Measurements from ENCODE around the gene DKC1.
A peak's percentile ranks its signal among the peaks of the same experiment; 100 is the strongest.

DKC1 gene

DNA sequence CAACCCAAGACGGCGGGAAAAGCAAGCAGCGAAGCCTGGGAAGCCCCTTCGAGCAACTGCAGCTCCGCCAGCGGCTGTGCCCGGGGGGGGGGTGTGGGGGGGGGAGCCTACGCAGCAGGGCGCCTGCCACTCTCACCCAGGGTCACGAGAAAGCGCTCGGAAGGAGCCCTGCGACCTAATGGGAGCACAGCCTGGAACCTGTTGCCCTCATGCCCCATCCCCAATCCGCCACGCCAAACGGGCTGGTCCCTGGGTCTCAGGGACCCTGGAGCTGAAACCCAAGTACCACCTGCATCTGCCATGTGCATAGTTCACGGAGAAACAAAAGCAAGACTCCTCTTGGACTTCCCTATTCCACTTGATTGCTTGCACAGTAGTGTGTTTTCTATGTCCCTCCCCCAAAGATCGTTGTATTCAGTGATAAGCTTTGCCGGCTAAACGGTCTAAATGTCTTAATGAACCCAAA, 11.4 kb upstream of the DKC1 start:
- Histone ChIP-seq H3K27me3 (ENCODE audit: insufficient read depth, low read length) (no peaks in the 10 kb centered on the region), H3K4me3 (ENCODE audit: low read depth, low read length, poor library complexity, severe bottlenecking) (peak overlapping the region; percentile 51), H3K9me3 (ENCODE audit: low read length) (no peaks in the 10 kb centered on the region), H3K79me2 (ENCODE audit: insufficient read depth, low read length) (no peaks in the 10 kb centered on the region), H2AFZ (ENCODE audit: low read length) (no peak overlapping the region), H3F3A (ENCODE audit: insufficient read depth, low read length) (no peaks in the 10 kb centered on the region), H3K27ac (ENCODE audit: low read depth, low read length, poor library complexity, severe bottlenecking) (no peak overlapping the region), H3K9ac (ENCODE audit: low read length) (peak overlapping the region; percentile 49; the same call in 1 of the 2 replicates), H3K36me3 (ENCODE audit: insufficient read depth, low read length) (no peaks in the 10 kb centered on the region), H3K4me1 (ENCODE audit: insufficient read depth, low read length, severe bottlenecking) (peaks cover 16% of the 10 kb centered on the region), H3K4me2 (ENCODE audit: low read length) (peak overlapping the region; percentile 61), H4K20me1 (ENCODE audit: insufficient read depth, low read length) (no peaks in the 10 kb centered on the region), H3K9me2 (ENCODE audit: low read depth, low read length) (no peaks in the 10 kb centered on the region)
- TF ChIP-seq, protein P1, sequence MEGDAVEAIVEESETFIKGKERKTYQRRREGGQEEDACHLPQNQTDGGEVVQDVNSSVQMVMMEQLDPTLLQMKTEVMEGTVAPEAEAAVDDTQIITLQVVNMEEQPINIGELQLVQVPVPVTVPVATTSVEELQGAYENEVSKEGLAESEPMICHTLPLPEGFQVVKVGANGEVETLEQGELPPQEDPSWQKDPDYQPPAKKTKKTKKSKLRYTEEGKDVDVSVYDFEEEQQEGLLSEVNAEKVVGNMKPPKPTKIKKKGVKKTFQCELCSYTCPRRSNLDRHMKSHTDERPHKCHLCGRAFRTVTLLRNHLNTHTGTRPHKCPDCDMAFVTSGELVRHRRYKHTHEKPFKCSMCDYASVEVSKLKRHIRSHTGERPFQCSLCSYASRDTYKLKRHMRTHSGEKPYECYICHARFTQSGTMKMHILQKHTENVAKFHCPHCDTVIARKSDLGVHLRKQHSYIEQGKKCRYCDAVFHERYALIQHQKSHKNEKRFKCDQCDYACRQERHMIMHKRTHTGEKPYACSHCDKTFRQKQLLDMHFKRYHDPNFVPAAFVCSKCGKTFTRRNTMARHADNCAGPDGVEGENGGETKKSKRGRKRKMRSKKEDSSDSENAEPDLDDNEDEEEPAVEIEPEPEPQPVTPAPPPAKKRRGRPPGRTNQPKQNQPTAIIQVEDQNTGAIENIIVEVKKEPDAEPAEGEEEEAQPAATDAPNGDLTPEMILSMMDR (IDR thresholded peaks at IDR 0.05; ENCODE audit: low read length) = no peak
- TF ChIP-seq EZH2 (IDR thresholded peaks at IDR 0.05; ENCODE audit: borderline replicate concordance, low read length) = no peak

DNA sequence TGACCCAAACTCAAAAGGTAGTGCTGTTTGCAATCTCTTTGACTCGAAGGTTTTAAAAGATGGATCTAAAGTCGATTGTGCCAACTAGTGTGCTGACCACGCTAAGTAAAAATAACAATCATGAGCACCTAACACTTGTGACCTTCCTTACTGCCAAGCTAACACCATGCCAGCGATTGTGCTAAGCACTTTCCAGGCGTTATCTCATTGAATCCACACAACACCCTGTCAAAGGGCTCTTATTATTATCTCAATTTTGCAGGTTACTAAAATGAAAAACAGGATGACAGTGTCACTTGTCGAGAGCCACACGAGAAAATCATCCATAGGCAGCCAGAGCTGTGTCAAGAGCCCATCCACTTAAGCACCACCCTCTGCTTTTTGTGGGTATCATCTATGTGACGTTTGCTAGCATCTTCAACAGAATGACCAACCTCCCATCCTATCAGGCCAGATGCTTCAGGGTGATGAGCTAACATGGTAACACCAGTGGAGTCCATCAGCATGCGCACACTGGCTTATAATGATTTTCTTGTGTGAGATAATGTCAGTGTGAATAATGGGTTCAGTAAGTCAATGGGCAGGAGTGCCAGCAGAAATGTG, 10.9 kb upstream of the DKC1 start:
- no peaks in the 10 kb centered on the region for H3K79me2 ChIP-seq (ENCODE audit: insufficient read depth, low read length)
- H3F3A ChIP-seq (ENCODE audit: insufficient read depth, low read length) = no peaks in the 10 kb centered on the region
- H2AFZ ChIP-seq (ENCODE audit: low read length) = no peak overlapping the region
- H3K4me2 ChIP-seq (ENCODE audit: low read length) = peak overlapping the region; percentile 61
- no peaks in the 10 kb centered on the region for H3K27me3 ChIP-seq (ENCODE audit: insufficient read depth, low read length)
- H3K4me3 ChIP-seq (ENCODE audit: low read depth, low read length, poor library complexity, severe bottlenecking) = peak overlapping the region; percentile 51
- no peak overlapping the region for H3K27ac ChIP-seq (ENCODE audit: low read depth, low read length, poor library complexity, severe bottlenecking)
- no peaks in the 10 kb centered on the region for H3K9me3 ChIP-seq (ENCODE audit: low read length)
- H3K4me1 ChIP-seq (ENCODE audit: insufficient read depth, low read length, severe bottlenecking) = peaks cover 16% of the 10 kb centered on the region
- no peaks in the 10 kb centered on the region for H3K36me3 ChIP-seq (ENCODE audit: insufficient read depth, low read length)
- H4K20me1 ChIP-seq (ENCODE audit: insufficient read depth, low read length) = no peaks in the 10 kb centered on the region
- peak overlapping the region; percentile 49; the same call in 1 of the 2 replicates for H3K9ac ChIP-seq (ENCODE audit: low read length)
- TF ChIP-seq, protein P1 (IDR thresholded peaks at IDR 0.05; ENCODE audit: low read length) = no peak
- no peak for TF ChIP-seq EZH2 (IDR thresholded peaks at IDR 0.05; ENCODE audit: borderline replicate concordance, low read length)
- no peaks in the 10 kb centered on the region for H3K9me2 ChIP-seq (ENCODE audit: low read depth, low read length)

DNA sequence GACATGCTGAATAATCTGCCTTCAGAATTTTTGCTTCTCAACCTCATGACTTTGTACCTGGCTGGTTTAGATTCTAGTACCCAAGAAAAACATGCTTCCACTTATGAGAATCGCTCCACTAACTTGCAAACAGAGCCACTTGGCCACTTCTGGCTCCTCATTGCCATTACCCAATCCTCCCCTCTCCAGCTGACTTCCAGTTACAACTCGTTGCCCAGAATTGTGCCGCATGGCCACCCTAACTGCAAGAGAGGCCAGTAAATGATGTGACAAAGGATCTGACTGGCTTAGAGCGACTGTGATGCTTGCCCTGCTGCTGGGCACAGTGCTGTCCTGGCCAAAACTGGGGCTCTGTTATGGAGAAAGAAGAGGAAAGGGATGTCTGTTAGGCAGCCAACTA, 4.0 kb upstream of the DKC1 start:
- H3K4me2 ChIP-seq (ENCODE audit: low read length) = no peak overlapping the region

More for the DNA sequence above, 4.0 kb upstream of the DKC1 start:
- no peak overlapping the region for H3K4me3 ChIP-seq (ENCODE audit: low read depth, low read length, poor library complexity, severe bottlenecking)
- H3K9ac ChIP-seq (ENCODE audit: low read length) = no peak overlapping the region
- no peaks in the 10 kb centered on the region for H3K27me3 ChIP-seq (ENCODE audit: insufficient read depth, low read length)
- H3K9me3 ChIP-seq (ENCODE audit: low read length) = no peaks in the 10 kb centered on the region
- H3K4me1 ChIP-seq (ENCODE audit: insufficient read depth, low read length, severe bottlenecking) = peaks cover 10% of the 10 kb centered on the region
- peaks cover 4% of the 10 kb centered on the region for H3K36me3 ChIP-seq (ENCODE audit: insufficient read depth, low read length)
- H2AFZ ChIP-seq (ENCODE audit: low read length) = no peak overlapping the region
- TF ChIP-seq, protein P1 (IDR thresholded peaks at IDR 0.05; ENCODE audit: low read length) = no peak
- no peak overlapping the region for H3K27ac ChIP-seq (ENCODE audit: low read depth, low read length, poor library complexity, severe bottlenecking)
- H4K20me1 ChIP-seq (ENCODE audit: insufficient read depth, low read length) = no peaks in the 10 kb centered on the region
- no peaks in the 10 kb centered on the region for H3K9me2 ChIP-seq (ENCODE audit: low read depth, low read length)
- H3K79me2 ChIP-seq (ENCODE audit: insufficient read depth, low read length) = peaks cover 4% of the 10 kb centered on the region
- H3F3A ChIP-seq (ENCODE audit: insufficient read depth, low read length) = no peaks in the 10 kb centered on the region

All from OCI-LY1 (cell line).